Common myeloid progenitor, CD34-positive (primary cell): ENCODE results near the gene MAGI1.
"Not testable (repeated sequence)": the region's sequence is repeated elsewhere in the genome, so short reads cannot be mapped to it uniquely, and the experiment has no call there.

Experiments
- CTCF ChIA-PET: fragments of 350-600 bp; sonication (Branson Sonifier 250); formaldehyde crosslinking; loops from one replicate; lab custom pipeline; 2021; ENCODE audit warnings: antibody characterized with exemption; lab: Charles Lee
- POLR2A ChIA-PET: fragments of 350-600 bp; sonication (Branson Sonifier 250); formaldehyde crosslinking; loops from one replicate; lab custom pipeline; 2021; ENCODE audit warnings: antibody characterized with exemption; lab: Charles Lee
- DNase-seq, 3 donors: peaks; one replicate each; pipeline versions ENCODE4 v3.0.0 to v3.0.0-alpha.2; 2013
- H3K27ac ChIP-seq, 2 experiments: 1 replicate in 1 of 2; 2 replicates in 1 of 2; pipeline ENCODE4 v1.7.0; 2013; ENCODE audit warnings: inconsistent platforms in 2 of 2, low read length in 2 of 2, mild to moderate bottlenecking in 2 of 2, low read depth in 1 of 2, moderate library complexity in 1 of 2; ENCODE audit not compliant: severe bottlenecking in 2 of 2, insufficient read depth in 1 of 2, poor library complexity in 1 of 2
- H3K27me3 ChIP-seq, 5 experiments: replicated peaks in 2 of 5; 1 replicate in 3 of 5; 2 replicates in 2 of 5; pipeline versions ENCODE4 v1.6.1 to v1.7.0; 2013; ENCODE audit warnings: low read length in 4 of 5, mild to moderate bottlenecking in 2 of 5, moderate library complexity in 2 of 5, inconsistent platforms in 1 of 5; ENCODE audit not compliant: insufficient read depth in 5 of 5, control insufficient read depth in 4 of 5
- H3K36me3 ChIP-seq, 4 experiments: 1 replicate in 2 of 4; 2 replicates in 2 of 4; pipeline versions ENCODE4 v1.6.1 to v1.7.0; 2013; ENCODE audit warnings: low read length in 3 of 4, control low read depth in 1 of 4, mild to moderate bottlenecking in 1 of 4; ENCODE audit not compliant: control insufficient read depth in 4 of 4, insufficient read depth in 4 of 4
- H3K4me1 ChIP-seq, 4 experiments: 1 replicate in 3 of 4; 2 replicates in 1 of 4; pipeline versions ENCODE4 v1.6.1 to v1.7.1; 2013; ENCODE audit warnings: low read length in 3 of 4, mild to moderate bottlenecking in 3 of 4, control low read depth in 1 of 4, inconsistent platforms in 1 of 4, moderate library complexity in 1 of 4; ENCODE audit not compliant: control insufficient read depth in 4 of 4, insufficient read depth in 4 of 4; ENCODE audit errors: control extremely low read depth in 1 of 4
- H3K4me3 ChIP-seq, 7 experiments: 1 replicate in 4 of 7; 2 replicates in 3 of 7; pipeline versions ENCODE4 v1.5.1 to v1.7.0; 2013; ENCODE audit warnings: mild to moderate bottlenecking in 7 of 7, low read length in 6 of 7, moderate library complexity in 6 of 7, inconsistent platforms in 2 of 7, low read depth in 2 of 7, control low read depth in 1 of 7; ENCODE audit not compliant: insufficient read depth in 4 of 7, control insufficient read depth in 1 of 7; ENCODE audit errors: extremely low read depth in 1 of 7
- H3K9me3 ChIP-seq, 5 experiments: 1 replicate in 4 of 5; 2 replicates in 1 of 5; pipeline versions ENCODE4 v1.6.1 to v1.7.1; 2013; ENCODE audit warnings: low read length in 4 of 5, mild to moderate bottlenecking in 2 of 5, inconsistent platforms in 1 of 5, low read depth in 1 of 5, moderate library complexity in 1 of 5; ENCODE audit not compliant: control insufficient read depth in 4 of 5, insufficient read depth in 2 of 5; ENCODE audit errors: control extremely low read depth in 1 of 5
- WGBS: methylation state at CpG from one replicate; pipeline ENCODE4 v1.1.5; 2013; ENCODE audit not compliant: insufficient coverage; 5-methylcytosine and 5-hydroxymethylcytosine counted together

The MAGI1 gene

GRCh38 chr3:65728138-65728537, 310.6 kb downstream of the MAGI1 start:
- ChIA-PET POLR2A (no interaction called here), CTCF (interaction anchor here (1.2 kb wide), 1 partner anchor 10 kb away, joined by 4 read pairs; no protein-coding TSS in a partner anchor)
- 50% methylated on average over 2 of the region's 2 CpGs for WGBS

GRCh38 chr3:65723985-65724384, 314.7 kb downstream of the MAGI1 start:
- Histone ChIP-seq H3K9me3 (peaks cover 0 to 2% (median 0%) of the 10 kb centered on the region in 5 experiments), H3K4me3 (no peak overlapping the region), H3K27ac (no peak overlapping the region), H3K27me3 (no peaks in the 10 kb centered on the region), H3K36me3 (no peaks in the 10 kb centered on the region), H3K4me1 (no peaks in the 10 kb centered on the region)
- DNase-seq: no peak
- POLR2A ChIA-PET: no interaction called here
- CTCF ChIA-PET: no interaction called here
- WGBS: no CpG with 5 or more reads among the region's 1 CpG

More at GRCh38 chr3:65728138-65728537, 310.6 kb downstream of the MAGI1 start:
- no peaks in the 10 kb centered on the region for H3K36me3 ChIP-seq
- peaks cover 0 to 2% (median 0%) of the 10 kb centered on the region in 5 experiments for H3K27me3 ChIP-seq
- no peak overlapping the region for H3K27ac ChIP-seq
- no peak overlapping the region for H3K4me3 ChIP-seq
- no peaks in the 10 kb centered on the region for H3K4me1 ChIP-seq
- H3K9me3 ChIP-seq: peaks cover 0 to 2% (median 0%) of the 10 kb centered on the region in 5 experiments
- no peak for DNase-seq

GRCh38 chr3:65723011-65723410, 315.7 kb downstream of the MAGI1 start:
- WGBS: 96% methylated on average over 3 of the region's 3 CpGs
- Histone ChIP-seq H3K4me1 (no peaks in the 10 kb centered on the region), H3K9me3 (peaks cover 0 to 2% (median 0%) of the 10 kb centered on the region in 5 experiments), H3K27me3 (no peaks in the 10 kb centered on the region), H3K27ac (no peak overlapping the region), H3K36me3 (no peaks in the 10 kb centered on the region), H3K4me3 (no peak overlapping the region)
- POLR2A ChIA-PET: no interaction called here
- DNase-seq: no peak
- CTCF ChIA-PET: no interaction called here

- Histone ChIP-seq H3K9me3 (peaks cover 0 to 2% (median 0%) of the 10 kb centered on the region in 5 experiments), H3K27me3 (peaks cover 0 to 3% (median 0%) of the 10 kb centered on the region in 5 experiments), H3K4me1 (no peaks in the 10 kb centered on the region), H3K27ac (no peak overlapping the region), H3K36me3 (no peaks in the 10 kb centered on the region), H3K4me3 (no peak overlapping the region)
- 100% methylated on average over 2 of the region's 4 CpGs for WGBS
- CTCF ChIA-PET: no interaction called here
- POLR2A ChIA-PET: no interaction called here
- DNase-seq: no peak
Observed at GRCh38 chr3:65720989-65721737, 317.6 kb downstream of the MAGI1 start.

- CTCF ChIA-PET, H3K4me3 ChIP-seq, H3K4me1 ChIP-seq, H3K27ac ChIP-seq, H3K9me3 ChIP-seq, H3K36me3 ChIP-seq, DNase-seq, H3K27me3 ChIP-seq: not testable (repeated sequence)
- POLR2A ChIA-PET: interaction anchor here (0.6 kb wide), 1 partner anchor 843 kb away, joined by 3 read pairs; no protein-coding TSS in a partner anchor
- no CpG with 5 or more reads among the region's 1 CpG for WGBS
Observed at GRCh38 chr3:65719639-65720038, 319.1 kb downstream of the MAGI1 start.

GRCh38 chr3:65717676-65718346, 320.9 kb downstream of the MAGI1 start:
- H3K4me3 ChIP-seq: no peak overlapping the region
- no peaks in the 10 kb centered on the region for H3K9me3 ChIP-seq
- peaks cover 0 to 3% (median 0%) of the 10 kb centered on the region in 5 experiments for H3K27me3 ChIP-seq
- no peaks in the 10 kb centered on the region for H3K4me1 ChIP-seq
- WGBS: 96% methylated on average over 4 of the region's 4 CpGs
- no peak for DNase-seq
- H3K27ac ChIP-seq: no peak overlapping the region
- ChIA-PET POLR2A (no interaction called here), CTCF (no interaction called here)
- H3K36me3 ChIP-seq: no peaks in the 10 kb centered on the region
